ENCODE data around the gene TSPAN4. TPM values are rescaled to one million over a fixed set of nuclear protein-coding genes. Genes with fewer than 3 reads are reported as not detected.

TSPAN4 gene
- total and polyA plus RNA-seq, 2 of the 13 experiments (the other 11 are each of a cell fraction or from before 2014, with no cell fraction given), result 31.7 to 68.3 TPM

GRCh38 chr11:842370-843002 is at the start of gene TSPAN4, which contains the start of gene POLR2L (continued):
- TF ChIP-seq STAT6 (CRISPR knock-in tag; IDR thresholded peaks at IDR 0.05; ENCODE audit: borderline replicate concordance) (no peak), NFATC3 (CRISPR knock-in tag; IDR thresholded peaks at IDR 0.05) (no peak), ARID4A (CRISPR knock-in tag; IDR thresholded peaks at IDR 0.05; ENCODE audit: borderline replicate concordance) (peak; percentile 93), SPEN (CRISPR knock-in tag; IDR thresholded peaks at IDR 0.05; ENCODE audit: low read depth) (peak; percentile 67), ZNF468 (CRISPR knock-in tag; IDR thresholded peaks at IDR 0.05) (no peak), MIER3 (CRISPR knock-in tag; IDR thresholded peaks at IDR 0.05; ENCODE audit: borderline replicate concordance) (no peak), POGZ (CRISPR knock-in tag; IDR thresholded peaks at IDR 0.05) (no peak), ZNF713 (CRISPR knock-in tag; IDR thresholded peaks at IDR 0.05) (no peak), RERE (CRISPR knock-in tag; IDR thresholded peaks at IDR 0.05; ENCODE audit: low read depth) (0 out of 2 replicates have a peak, but pooled peaks have one; percentile 10), GATAD1 (CRISPR knock-in tag; IDR thresholded peaks at IDR 0.05) (peak; percentile 86), ZKSCAN1 (IDR thresholded peaks at IDR 0.05; ENCODE audit: low read length) (no peak), ZBTB2 (CRISPR knock-in tag; IDR thresholded peaks at IDR 0.05; ENCODE audit: low read depth) (no peak), IKZF4 (CRISPR knock-in tag; IDR thresholded peaks at IDR 0.05; ENCODE audit: borderline replicate concordance, low read depth, not compliant biosample characterization) (peak; percentile 87), ZFX (CRISPR knock-in tag; IDR thresholded peaks at IDR 0.05; ENCODE audit: low read depth) (peak; percentile 91), ZNF20 (CRISPR knock-in tag; IDR thresholded peaks at IDR 0.05) (no peak)
